H9 (cell line): ENCODE results near the gene CA12. TPM values are rescaled to one million over a fixed set of nuclear protein-coding genes. Genes with fewer than 3 reads are reported as not detected.

Source experiments
- DNase-seq: peaks from one replicate; pipeline ENCODE4 v3.0.0-alpha.2; 2017
- H2AFZ ChIP-seq: one replicate; pipeline ENCODE4 v1.6.1; 2013; ENCODE audit warnings: mild to moderate bottlenecking, low read length, control low read depth, moderate library complexity
- H2AK5ac ChIP-seq: 2 replicates; pipeline ENCODE4 v1.6.1; 2013; ENCODE audit warnings: low read length, control low read depth, mixed read lengths; ENCODE audit not compliant: insufficient read length
- H2BK120ac ChIP-seq: one replicate; pipeline ENCODE4 v1.6.1; 2013; ENCODE audit warnings: low read depth, mild to moderate bottlenecking, low read length, control low read depth, inconsistent platforms; ENCODE audit not compliant: poor library complexity, severe bottlenecking
- H2BK12ac ChIP-seq: 2 replicates; pipeline ENCODE4 v1.6.1; 2013; ENCODE audit warnings: low read length, control low read depth, mixed read lengths, low read depth; ENCODE audit not compliant: insufficient read length
- H2BK15ac ChIP-seq: 2 replicates; pipeline ENCODE4 v1.6.1; 2013; ENCODE audit warnings: low read depth, low read length, control low read depth
- H2BK20ac ChIP-seq: one replicate; pipeline ENCODE4 v1.6.1; 2013; ENCODE audit warnings: low read depth, mild to moderate bottlenecking, low read length, control low read depth, inconsistent platforms; ENCODE audit not compliant: poor library complexity, severe bottlenecking
- H2BK5ac ChIP-seq: 2 replicates; pipeline ENCODE4 v1.6.1; 2013; ENCODE audit warnings: low read length, control low read depth, mixed read lengths; ENCODE audit not compliant: insufficient read length
- H3K14ac ChIP-seq: 2 replicates; pipeline ENCODE4 v1.6.1; 2013; ENCODE audit warnings: low read length, control low read depth; ENCODE audit not compliant: insufficient read depth
- H3K18ac ChIP-seq: 2 replicates; pipeline ENCODE4 v1.6.1; 2013; ENCODE audit warnings: low read depth, mild to moderate bottlenecking, mixed read lengths, low read length, control low read depth; ENCODE audit not compliant: insufficient read length
- H3K23ac ChIP-seq: 2 replicates; pipeline ENCODE4 v1.6.1; 2013; ENCODE audit warnings: low read length, control low read depth, mixed read lengths, low read depth; ENCODE audit not compliant: insufficient read length
- H3K23me2 ChIP-seq: 2 replicates; pipeline ENCODE4 v1.6.1; 2013; ENCODE audit warnings: low read depth, mild to moderate bottlenecking, mixed read lengths, low read length, control low read depth; ENCODE audit not compliant: insufficient read length, poor library complexity, severe bottlenecking
- H3K27ac ChIP-seq: 2 replicates; pipeline ENCODE4 v1.5.1; 2013; ENCODE audit warnings: low read length, control low read depth, mixed read lengths, low read depth; ENCODE audit not compliant: insufficient read length
- H3K27me3 ChIP-seq: 2 replicates; pipeline ENCODE4 v1.6.1; 2013; ENCODE audit warnings: low read length, control low read depth, inconsistent platforms; ENCODE audit not compliant: insufficient read depth
- H3K4ac ChIP-seq: 2 replicates; pipeline ENCODE4 v1.6.1; 2013; ENCODE audit warnings: low read depth, mild to moderate bottlenecking, control low read depth, inconsistent platforms, low read length, moderate library complexity
- H3K4me1 ChIP-seq: 2 replicates; pipeline ENCODE4 v1.6.1; 2013; ENCODE audit warnings: low read length, control low read depth, inconsistent platforms; ENCODE audit not compliant: insufficient read depth
- H3K4me2 ChIP-seq: 2 replicates; pipeline ENCODE4 v1.6.1; 2013; ENCODE audit warnings: low read length, control low read depth, mixed read lengths; ENCODE audit not compliant: insufficient read length, insufficient read depth
- H3K56ac ChIP-seq: 2 replicates; pipeline ENCODE4 v1.6.1; 2013; ENCODE audit warnings: low read depth, mild to moderate bottlenecking, mixed read lengths, low read length, control low read depth; ENCODE audit not compliant: insufficient read length
- H3K79me1 ChIP-seq: 2 replicates; pipeline ENCODE4 v1.6.1; 2013; ENCODE audit warnings: low read depth, mild to moderate bottlenecking, moderate library complexity, low read length, control low read depth, inconsistent platforms; ENCODE audit not compliant: insufficient read depth, poor library complexity, severe bottlenecking
- H3K79me2 ChIP-seq: 2 replicates; pipeline ENCODE4 v1.6.1; 2013; ENCODE audit warnings: low read length, control low read depth, inconsistent platforms; ENCODE audit not compliant: insufficient read depth
- H3K9ac ChIP-seq: 2 replicates; pipeline ENCODE4 v1.6.1; 2013; ENCODE audit warnings: low read length, control low read depth, mixed read lengths; ENCODE audit not compliant: insufficient read length; ENCODE audit errors: extremely low read depth
- H3K9me3 ChIP-seq: one replicate; pipeline ENCODE4 v1.6.1; 2013; ENCODE audit warnings: low read depth, low read length, inconsistent platforms; ENCODE audit not compliant: control insufficient read depth
- H3T11ph ChIP-seq: one replicate; pipeline ENCODE4 v1.6.1; 2013; ENCODE audit warnings: mild to moderate bottlenecking, low read length, control low read depth, inconsistent platforms
- H4K20me1 ChIP-seq: one replicate; pipeline ENCODE4 v1.6.1; 2013; ENCODE audit not compliant: control insufficient read depth, insufficient read length, insufficient read depth
- H4K5ac ChIP-seq: 2 replicates; pipeline ENCODE4 v1.6.1; 2013; ENCODE audit warnings: low read depth, mild to moderate bottlenecking, mixed read lengths, low read length, control low read depth; ENCODE audit not compliant: insufficient read length
- H4K8ac ChIP-seq: replicated peaks from 2 replicates; pipeline ENCODE4 v1.6.1; 2013; ENCODE audit warnings: low read length, control low read depth, mixed read lengths, low read depth; ENCODE audit not compliant: insufficient read length
- H4K91ac ChIP-seq: 2 replicates; pipeline ENCODE4 v1.6.1; 2013; ENCODE audit warnings: low read depth, mild to moderate bottlenecking, moderate library complexity, mixed read lengths, low read length, control low read depth; ENCODE audit not compliant: insufficient read length
- H3K27ac Mint-ChIP-seq, 3 experiments: 2 replicates in 2 of 3; 3 replicates in 1 of 3; pipeline ENCODE4 v1.8.0; 2020 to 2021; ENCODE audit warnings: mixed read lengths in 3 of 3, mild to moderate bottlenecking in 1 of 3, moderate library complexity in 1 of 3
- H3K27me3 Mint-ChIP-seq: 2 replicates; pipeline ENCODE4 v1.8.0; 2021; ENCODE audit warnings: low read depth, mild to moderate bottlenecking, moderate library complexity, mixed read lengths
- H3K36me3 Mint-ChIP-seq, 3 experiments: 2 replicates in 2 of 3; 3 replicates in 1 of 3; pipeline ENCODE4 v1.8.0; 2020 to 2021; ENCODE audit warnings: low read depth in 3 of 3, mixed read lengths in 3 of 3; ENCODE audit not compliant: insufficient read depth in 1 of 3
- H3K4me1 Mint-ChIP-seq, 2 experiments: 2 replicates each; pipeline ENCODE4 v1.8.0; 2020; ENCODE audit warnings: mixed read lengths in 2 of 2
- H3K4me3 Mint-ChIP-seq, 2 experiments: 2 replicates in 1 of 2; 3 replicates in 1 of 2; pipeline ENCODE4 v1.8.0; 2020 to 2021; ENCODE audit warnings: mild to moderate bottlenecking in 2 of 2, mixed read lengths in 2 of 2, moderate library complexity in 1 of 2
- H3K9me3 Mint-ChIP-seq, 2 experiments: 2 replicates in 1 of 2; 3 replicates in 1 of 2; pipeline ENCODE4 v1.8.0; 2020; ENCODE audit warnings: mild to moderate bottlenecking in 2 of 2, mixed read lengths in 2 of 2, moderate library complexity in 1 of 2
- CTCF ChIP-seq: fragments of 200-600 bp; sonication (generic); conservative IDR thresholded peaks from 3 replicates; pipeline ENCODE4 v1.8.0; 2021; ENCODE audit warnings: antibody characterized with exemption, mild to moderate bottlenecking
- WGBS: extraction: QIAGEN DNeasy Blood & Tissue Kit; methylation state at CpG from one replicate; pipeline ENCODE4 v1.1.7; 2013; ENCODE audit warnings: missing lambda C conversion rate, low lambda C conversion rate, mixed read lengths; ENCODE audit not compliant: insufficient read length; ENCODE audit errors: extremely low coverage; 5-methylcytosine and 5-hydroxymethylcytosine counted together
- total RNA-seq: library from RNA; stranded (reverse); gene quantifications from 2 replicates; pipeline ENCODE4 v1.2.1, GENCODE V29; 2021

CA12 gene
- total RNA-seq, 1 experiment from 2014 or later: 0.68 TPM

GRCh38 chr15:63349156-63349555 lies 32.5 kb downstream of the CA12 start:
- no peak overlapping the region for H3K4me2 ChIP-seq
- WGBS: no CpG with 5 or more reads among the region's 6 CpGs
- H3K4me1 Mint-ChIP-seq: peaks cover 6% of the 10 kb centered on the region in 2 experiments; a peak in 3 of 4 replicates

More at GRCh38 chr15:63349156-63349555, 32.5 kb downstream of the CA12 start:
- no peaks in the 10 kb centered on the region for H3K36me3 Mint-ChIP-seq
- no peak overlapping the region for H3K4ac ChIP-seq
- H3K27me3 Mint-ChIP-seq: no peaks in the 10 kb centered on the region
- no peak overlapping the region for H2AFZ ChIP-seq
- H2BK20ac ChIP-seq: no peak overlapping the region
- no peaks in the 10 kb centered on the region for H3K79me2 ChIP-seq
- H3K56ac ChIP-seq: no peak overlapping the region
- H3K79me1 ChIP-seq: no peaks in the 10 kb centered on the region
- no peak overlapping the region for H3K27ac ChIP-seq
- H3K23me2 ChIP-seq: no peaks in the 10 kb centered on the region
- H2BK5ac ChIP-seq: no peak overlapping the region
- H2BK120ac ChIP-seq: no peak overlapping the region
- H3K27me3 ChIP-seq: no peaks in the 10 kb centered on the region
- no peak overlapping the region for H2BK12ac ChIP-seq
- no peak overlapping the region for H2AK5ac ChIP-seq
- H4K20me1 ChIP-seq: no peaks in the 10 kb centered on the region
- H3K14ac ChIP-seq: no peak overlapping the region
- H3T11ph ChIP-seq: no peak overlapping the region
- no peak overlapping the region for H2BK15ac ChIP-seq
- no peaks in the 10 kb centered on the region for H3K9me3 Mint-ChIP-seq
- H3K27ac Mint-ChIP-seq: no peak overlapping the region
- no peaks in the 10 kb centered on the region for H3K9me3 ChIP-seq
- no peak overlapping the region for H3K18ac ChIP-seq
- H4K5ac ChIP-seq: no peak overlapping the region
- H3K9ac ChIP-seq: no peak overlapping the region
- DNase-seq: no peak
- no peak overlapping the region for H4K91ac ChIP-seq
- no peaks in the 10 kb centered on the region for H3K4me1 ChIP-seq
- no peak overlapping the region for H3K23ac ChIP-seq
- no peak overlapping the region for H4K8ac ChIP-seq
- H3K4me3 Mint-ChIP-seq: no peak overlapping the region
- no peak for TF ChIP-seq CTCF
